HCEC 1CT (cell line): ENCODE results near the gene PLAC9.

Experiments
- DNase-seq: peaks from one replicate; pipeline ENCODE4 v3.0.0-alpha.2; 2017

Gene PLAC9

DNA sequence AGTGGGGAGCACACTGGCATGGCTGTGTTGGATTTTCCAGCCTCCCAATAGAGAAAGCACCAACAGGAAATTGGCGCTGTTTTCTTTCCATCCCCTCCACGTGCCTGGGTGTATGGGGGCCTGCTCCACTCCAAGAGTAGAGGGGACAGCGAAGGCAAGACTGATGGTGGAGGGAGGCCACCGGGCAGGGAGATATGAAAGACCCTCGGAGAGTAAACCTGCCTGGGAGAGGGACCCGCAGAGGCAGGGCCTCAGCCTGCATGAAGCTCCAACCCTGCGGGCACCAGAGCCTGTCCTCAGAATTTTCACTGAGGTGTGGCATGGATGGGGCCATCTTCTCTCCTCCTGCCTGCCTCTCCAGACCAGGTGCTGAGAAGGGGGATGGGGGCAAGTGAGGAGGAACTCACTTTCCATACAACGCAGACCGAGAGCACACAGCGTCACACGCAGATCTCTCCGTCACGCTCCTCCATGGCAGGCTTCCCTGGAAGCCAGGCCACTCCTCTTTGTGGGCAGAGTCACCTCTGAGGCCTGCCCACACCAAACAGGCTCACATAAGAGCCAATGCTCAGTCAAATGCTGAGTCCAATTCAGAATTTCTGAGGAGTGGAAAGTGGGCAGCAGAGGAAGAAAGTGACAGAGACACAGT, 54.0 kb downstream of the PLAC9 start:
- no peak for DNase-seq

DNA sequence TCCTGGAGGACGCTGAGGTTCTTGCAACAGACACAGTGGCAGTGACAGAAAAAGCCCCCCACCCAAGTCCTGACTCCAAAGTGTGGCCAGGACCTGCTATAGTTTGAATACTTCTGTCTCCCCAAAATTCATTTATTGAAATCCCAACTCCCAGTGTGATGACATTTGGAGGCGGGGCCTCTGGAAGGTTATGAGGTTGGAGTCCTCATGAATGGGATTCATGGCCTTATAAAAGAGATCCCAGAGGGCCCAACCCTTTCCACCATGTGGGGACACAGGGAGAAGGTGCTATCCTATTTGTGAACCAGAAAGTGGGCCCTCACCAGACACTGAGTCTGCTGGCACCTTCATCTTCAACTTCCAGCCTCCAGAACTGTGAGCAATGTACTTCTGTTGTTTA, 54.5 kb downstream of the PLAC9 start:
- no peak for DNase-seq

GRCh38 chr10:80187465-80188409, 55.2 kb downstream of the PLAC9 start:
- no peak for DNase-seq

- no peak for DNase-seq
Observed at GRCh38 chr10:80188713-80189112, 56.2 kb downstream of the PLAC9 start.

DNA sequence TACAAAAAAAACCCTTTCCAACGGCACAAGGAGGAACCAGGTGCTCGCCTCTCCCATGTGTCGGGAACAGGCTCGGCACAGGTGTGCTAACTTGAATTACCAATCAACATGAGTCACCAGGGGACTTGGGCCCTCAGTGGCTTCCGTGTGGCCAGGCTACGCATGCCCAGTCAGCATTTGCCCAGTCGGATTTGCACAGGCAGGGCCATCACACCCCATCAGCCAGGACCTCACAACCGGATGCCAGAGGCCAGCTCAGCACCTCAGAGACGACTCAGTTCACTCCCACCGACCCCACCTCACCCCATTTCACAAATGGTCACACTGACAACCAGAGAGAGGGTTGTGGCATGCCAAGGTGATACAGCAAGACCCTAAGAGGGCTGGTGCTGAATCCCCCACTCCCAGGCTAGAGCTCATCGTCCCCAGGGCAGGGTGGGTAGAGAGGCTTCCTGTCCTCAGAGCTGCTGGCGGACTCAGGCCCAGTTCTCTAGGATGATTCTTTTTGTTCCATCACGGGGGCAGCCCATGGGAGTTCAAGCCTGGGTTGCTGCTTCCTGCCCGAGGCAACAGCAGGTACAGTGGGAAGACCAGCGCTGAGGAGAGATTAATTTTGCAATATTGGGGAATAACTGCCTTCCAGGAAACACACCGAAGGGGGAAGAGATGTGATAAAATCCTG, 59.2 kb downstream of the PLAC9 start:
- no peak for DNase-seq

DNA sequence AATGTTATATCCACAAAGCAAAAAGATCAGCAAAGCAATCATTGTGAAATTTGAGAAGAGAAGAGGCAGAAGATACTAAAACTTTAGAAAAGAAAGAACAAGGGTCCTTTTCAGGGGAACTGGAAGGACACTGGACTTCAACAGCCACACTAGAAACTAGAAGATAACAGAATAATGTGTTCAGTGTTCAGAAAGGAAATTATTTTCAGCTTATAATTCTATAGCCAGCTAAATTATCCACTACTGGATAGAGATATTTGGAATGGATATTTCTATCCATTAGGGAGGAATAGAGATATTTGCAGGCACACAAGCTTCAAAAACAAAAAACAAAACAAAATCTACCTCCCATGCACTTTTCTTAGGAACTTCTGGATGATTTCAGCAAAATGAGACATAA, 60.0 kb downstream of the PLAC9 start:
- DNase-seq = no peak

DNA sequence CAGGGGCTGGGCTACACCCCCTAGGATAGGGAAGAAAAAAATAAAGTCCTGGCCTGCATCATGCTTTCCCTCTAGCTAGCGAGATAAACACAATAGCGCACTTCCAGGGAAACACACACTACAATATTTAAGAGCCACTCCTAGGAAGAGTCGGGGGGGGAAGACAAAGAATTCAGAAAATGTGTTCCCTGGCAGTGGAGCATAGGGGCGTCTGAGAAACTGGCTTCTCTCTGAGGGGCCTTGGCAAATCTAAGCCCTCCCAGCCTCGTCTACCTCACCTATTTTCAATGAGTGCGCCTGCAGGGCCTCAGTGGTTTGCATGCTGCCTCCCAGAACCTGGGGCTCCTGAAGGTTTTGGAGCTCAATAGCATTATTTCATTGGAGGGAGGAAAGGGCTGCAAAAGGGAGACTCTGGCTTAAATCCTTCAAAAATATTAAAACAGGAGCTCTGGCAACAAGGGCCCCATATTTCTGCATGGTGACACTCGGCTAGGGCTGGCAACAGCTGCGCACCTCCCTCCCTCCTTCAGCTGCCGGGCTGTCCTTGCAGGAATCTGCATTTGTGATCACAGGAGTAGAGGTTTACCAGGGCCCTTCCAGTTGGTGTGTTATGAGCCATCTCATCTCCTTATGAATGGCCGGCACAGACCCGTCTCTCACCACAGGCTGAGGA, 62.0 kb downstream of the PLAC9 start:
- no peak for DNase-seq
